Skeletal muscle satellite cell (primary cell): ENCODE measurements around the gene PROX2.
A peak's percentile ranks its signal among the peaks of the same experiment; 100 is the strongest.

Experiments used
- H3K27me3 ChIP-seq: 2 replicates; pipeline ENCODE4 v1.7.0; 2013; ENCODE audit warnings: low read length; ENCODE audit not compliant: control insufficient read depth, insufficient read depth
- H3K36me3 ChIP-seq: 2 replicates; pipeline ENCODE4 v1.7.0; 2013; ENCODE audit warnings: mild to moderate bottlenecking, control low read depth, low read length; ENCODE audit not compliant: insufficient read depth
- H3K4me1 ChIP-seq: 2 replicates; pipeline ENCODE4 v1.7.0; 2013; ENCODE audit warnings: low read length; ENCODE audit not compliant: control insufficient read depth, insufficient read depth
- H3K4me2 ChIP-seq: 2 replicates; pipeline ENCODE4 v1.7.0; 2013; ENCODE audit warnings: mild to moderate bottlenecking, low read length
- H3K4me3 ChIP-seq: 2 replicates; pipeline ENCODE4 v1.7.0; 2013; ENCODE audit warnings: low read length
- H3K9ac ChIP-seq: 2 replicates; pipeline ENCODE4 v1.7.0; 2013; ENCODE audit warnings: mild to moderate bottlenecking, low read depth, low read length, moderate library complexity
- H3K9me3 ChIP-seq: replicated peaks from 2 replicates; pipeline ENCODE4 v1.7.0; 2013; ENCODE audit warnings: mild to moderate bottlenecking, control low read depth, low read length

Gene PROX2

GRCh38 chr14:74915826-74916225, 39.9 kb upstream of the PROX2 start:
- Histone ChIP-seq H3K4me3 (no peak overlapping the region), H3K4me1 (peaks cover 20% of the 10 kb centered on the region), H3K36me3 (no peaks in the 10 kb centered on the region), H3K4me2 (no peak overlapping the region), H3K9ac (no peak overlapping the region), H3K27me3 (no peaks in the 10 kb centered on the region), H3K9me3 (no peaks in the 10 kb centered on the region)

- no peak overlapping the region for H3K9ac ChIP-seq
These were observed 39.5 kb upstream of the PROX2 start for GRCh38 chr14:74915426-74915825.

GRCh38 chr14:74913986-74914573, 38.1 kb upstream of the PROX2 start:
- Histone ChIP-seq H3K4me3 (no peak overlapping the region), H3K36me3 (no peaks in the 10 kb centered on the region), H3K9me3 (no peaks in the 10 kb centered on the region), H3K4me1 (peaks cover 11% of the 10 kb centered on the region), H3K9ac (no peak overlapping the region), H3K27me3 (no peaks in the 10 kb centered on the region), H3K4me2 (no peak overlapping the region)

More at GRCh38 chr14:74915426-74915825, 39.5 kb upstream of the PROX2 start:
- H3K4me2 ChIP-seq = no peak overlapping the region
- peaks cover 20% of the 10 kb centered on the region for H3K4me1 ChIP-seq
- H3K9me3 ChIP-seq = no peaks in the 10 kb centered on the region
- H3K4me3 ChIP-seq = no peak overlapping the region
- H3K27me3 ChIP-seq = no peaks in the 10 kb centered on the region
- H3K36me3 ChIP-seq = no peaks in the 10 kb centered on the region

GRCh38 chr14:74913393-74913910, 37.5 kb upstream of the PROX2 start:
- H3K27me3 ChIP-seq = no peaks in the 10 kb centered on the region
- H3K9me3 ChIP-seq = no peaks in the 10 kb centered on the region
- no peaks in the 10 kb centered on the region for H3K36me3 ChIP-seq
- no peak overlapping the region for H3K4me2 ChIP-seq
- no peak overlapping the region for H3K9ac ChIP-seq
- H3K4me3 ChIP-seq = no peak overlapping the region
- peaks cover 16% of the 10 kb centered on the region for H3K4me1 ChIP-seq

GRCh38 chr14:74912801-74913200, 36.9 kb upstream of the PROX2 start:
- Histone ChIP-seq H3K9me3 (no peaks in the 10 kb centered on the region), H3K4me2 (no peak overlapping the region), H3K27me3 (no peaks in the 10 kb centered on the region), H3K4me1 (peaks cover 16% of the 10 kb centered on the region), H3K9ac (no peak overlapping the region), H3K36me3 (no peaks in the 10 kb centered on the region), H3K4me3 (no peak overlapping the region)

GRCh38 chr14:74912111-74912510, 36.2 kb upstream of the PROX2 start:
- Histone ChIP-seq H3K9ac (no peak overlapping the region), H3K4me3 (no peak overlapping the region), H3K36me3 (no peaks in the 10 kb centered on the region), H3K4me2 (no peak overlapping the region), H3K27me3 (no peaks in the 10 kb centered on the region), H3K4me1 (peaks cover 12% of the 10 kb centered on the region), H3K9me3 (no peaks in the 10 kb centered on the region)

- Histone ChIP-seq H3K4me2 (no peak overlapping the region), H3K27me3 (no peaks in the 10 kb centered on the region), H3K36me3 (peaks cover 1% of the 10 kb centered on the region), H3K9me3 (no peaks in the 10 kb centered on the region), H3K9ac (no peak overlapping the region), H3K4me3 (no peak overlapping the region), H3K4me1 (peaks cover 12% of the 10 kb centered on the region)
These were observed 35.8 kb upstream of the PROX2 start for GRCh38 chr14:74911704-74912103.

- no peak overlapping the region for H3K4me3 ChIP-seq
These were observed 35.3 kb upstream of the PROX2 start for GRCh38 chr14:74911221-74911620.

GRCh38 chr14:74910556-74910955, 34.6 kb upstream of the PROX2 start:
- Histone ChIP-seq H3K9me3 (no peaks in the 10 kb centered on the region), H3K4me2 (peak overlapping the region; percentile 46), H3K4me3 (no peak overlapping the region), H3K9ac (no peak overlapping the region), H3K27me3 (no peaks in the 10 kb centered on the region), H3K4me1 (peaks cover 15% of the 10 kb centered on the region), H3K36me3 (peaks cover 5% of the 10 kb centered on the region)

More at GRCh38 chr14:74911221-74911620, 35.3 kb upstream of the PROX2 start:
- Histone ChIP-seq H3K4me2 (no peak overlapping the region), H3K9ac (no peak overlapping the region), H3K9me3 (no peaks in the 10 kb centered on the region), H3K4me1 (peaks cover 12% of the 10 kb centered on the region), H3K27me3 (no peaks in the 10 kb centered on the region), H3K36me3 (peaks cover 5% of the 10 kb centered on the region)

GRCh38 chr14:74909911-74910310, 34.0 kb upstream of the PROX2 start:
- Histone ChIP-seq H3K9me3 (no peaks in the 10 kb centered on the region), H3K4me1 (peaks cover 15% of the 10 kb centered on the region), H3K27me3 (no peaks in the 10 kb centered on the region), H3K4me2 (no peak overlapping the region), H3K9ac (no peak overlapping the region), H3K36me3 (peaks cover 10% of the 10 kb centered on the region), H3K4me3 (no peak overlapping the region)

- Histone ChIP-seq H3K9me3 (no peaks in the 10 kb centered on the region), H3K9ac (no peak overlapping the region), H3K27me3 (no peaks in the 10 kb centered on the region), H3K36me3 (peaks cover 14% of the 10 kb centered on the region), H3K4me2 (no peak overlapping the region), H3K4me1 (peaks cover 15% of the 10 kb centered on the region), H3K4me3 (no peak overlapping the region)
These were observed 33.6 kb upstream of the PROX2 start for GRCh38 chr14:74909501-74909900.

- Histone ChIP-seq H3K4me2 (no peak overlapping the region), H3K36me3 (peaks cover 20% of the 10 kb centered on the region), H3K4me1 (peaks cover 11% of the 10 kb centered on the region), H3K4me3 (no peak overlapping the region), H3K9me3 (no peaks in the 10 kb centered on the region), H3K27me3 (no peaks in the 10 kb centered on the region), H3K9ac (no peak overlapping the region)
These were observed 33.0 kb upstream of the PROX2 start for GRCh38 chr14:74908861-74909341.
